IPS-15b (cell line): ENCODE results near the gene TOE1.
"Not testable (repeated sequence)": the region's sequence is repeated elsewhere in the genome, so short reads cannot be mapped to it uniquely, and the experiment has no call there.

ENCODE experiments used
- H3K27me3 ChIP-seq: one replicate; pipeline ENCODE4 v1.6.1; 2013; ENCODE audit warnings: low read length; ENCODE audit not compliant: control insufficient read depth, insufficient read depth
- H3K36me3 ChIP-seq: one replicate; pipeline ENCODE4 v1.6.1; 2013; ENCODE audit warnings: low read length; ENCODE audit not compliant: control insufficient read depth, insufficient read depth
- H3K4me1 ChIP-seq: one replicate; pipeline ENCODE4 v1.6.1; 2013; ENCODE audit warnings: mild to moderate bottlenecking, low read length; ENCODE audit not compliant: control insufficient read depth, insufficient read depth
- H3K4me3 ChIP-seq: one replicate; pipeline ENCODE4 v1.5.1; 2013; ENCODE audit warnings: low read depth, low read length
- H3K9ac ChIP-seq: one replicate; pipeline ENCODE4 v1.6.1; 2013; ENCODE audit warnings: low read depth, mild to moderate bottlenecking, low read length
- H3K9me3 ChIP-seq: one replicate; pipeline ENCODE4 v1.6.1; 2013; ENCODE audit warnings: mild to moderate bottlenecking, low read length; ENCODE audit not compliant: control insufficient read depth, insufficient read depth

TOE1 gene

DNA sequence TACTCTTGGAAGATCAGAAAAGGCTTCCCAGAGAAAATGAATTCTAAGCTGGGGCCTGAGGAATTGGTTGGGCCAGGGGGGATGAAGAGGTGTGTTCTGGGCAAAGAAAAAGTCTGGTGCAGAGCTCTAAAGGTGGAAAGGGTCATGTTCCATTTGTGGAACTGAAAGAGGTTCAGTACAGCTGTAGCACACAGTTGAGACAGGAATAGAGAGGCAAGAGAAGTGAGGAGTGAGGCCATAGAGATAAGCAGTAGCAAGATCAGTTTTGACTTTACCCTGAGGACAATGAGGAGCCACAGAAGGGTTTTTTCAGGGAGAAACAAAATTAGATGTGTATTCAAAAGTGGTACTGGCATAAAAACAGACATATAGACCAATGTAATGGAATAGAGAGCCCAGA lies 30.6 kb downstream of the TOE1 start:
- Histone ChIP-seq H3K36me3 (no peaks in the 10 kb centered on the region), H3K27me3 (no peaks in the 10 kb centered on the region), H3K9me3 (no peaks in the 10 kb centered on the region), H3K4me1 (no peaks in the 10 kb centered on the region), H3K9ac (no peak overlapping the region), H3K4me3 (no peak overlapping the region)

DNA sequence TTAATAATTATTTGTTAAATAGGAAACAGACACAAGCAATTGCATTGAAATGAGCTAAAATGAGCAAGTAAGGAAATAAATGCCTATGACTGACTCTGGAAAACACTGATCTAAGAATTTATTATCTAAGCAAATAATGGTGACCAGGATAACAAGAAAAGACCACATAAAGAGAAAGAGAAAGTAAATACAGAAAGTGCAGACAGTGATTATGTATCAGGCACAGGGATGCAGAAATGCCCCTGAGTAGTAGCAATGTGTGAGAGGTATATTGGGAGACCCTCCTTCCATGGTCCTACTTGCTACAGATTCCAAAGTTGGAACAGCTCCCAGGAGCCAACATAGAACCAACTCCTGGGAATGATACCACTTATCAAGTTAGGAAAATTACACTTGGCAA lies 33.6 kb downstream of the TOE1 start:
- H3K36me3 ChIP-seq, result no peaks in the 10 kb centered on the region
- no peak overlapping the region for H3K9ac ChIP-seq
- no peaks in the 10 kb centered on the region for H3K4me1 ChIP-seq
- H3K9me3 ChIP-seq, result no peaks in the 10 kb centered on the region
- H3K27me3 ChIP-seq, result no peaks in the 10 kb centered on the region
- no peak overlapping the region for H3K4me3 ChIP-seq

DNA sequence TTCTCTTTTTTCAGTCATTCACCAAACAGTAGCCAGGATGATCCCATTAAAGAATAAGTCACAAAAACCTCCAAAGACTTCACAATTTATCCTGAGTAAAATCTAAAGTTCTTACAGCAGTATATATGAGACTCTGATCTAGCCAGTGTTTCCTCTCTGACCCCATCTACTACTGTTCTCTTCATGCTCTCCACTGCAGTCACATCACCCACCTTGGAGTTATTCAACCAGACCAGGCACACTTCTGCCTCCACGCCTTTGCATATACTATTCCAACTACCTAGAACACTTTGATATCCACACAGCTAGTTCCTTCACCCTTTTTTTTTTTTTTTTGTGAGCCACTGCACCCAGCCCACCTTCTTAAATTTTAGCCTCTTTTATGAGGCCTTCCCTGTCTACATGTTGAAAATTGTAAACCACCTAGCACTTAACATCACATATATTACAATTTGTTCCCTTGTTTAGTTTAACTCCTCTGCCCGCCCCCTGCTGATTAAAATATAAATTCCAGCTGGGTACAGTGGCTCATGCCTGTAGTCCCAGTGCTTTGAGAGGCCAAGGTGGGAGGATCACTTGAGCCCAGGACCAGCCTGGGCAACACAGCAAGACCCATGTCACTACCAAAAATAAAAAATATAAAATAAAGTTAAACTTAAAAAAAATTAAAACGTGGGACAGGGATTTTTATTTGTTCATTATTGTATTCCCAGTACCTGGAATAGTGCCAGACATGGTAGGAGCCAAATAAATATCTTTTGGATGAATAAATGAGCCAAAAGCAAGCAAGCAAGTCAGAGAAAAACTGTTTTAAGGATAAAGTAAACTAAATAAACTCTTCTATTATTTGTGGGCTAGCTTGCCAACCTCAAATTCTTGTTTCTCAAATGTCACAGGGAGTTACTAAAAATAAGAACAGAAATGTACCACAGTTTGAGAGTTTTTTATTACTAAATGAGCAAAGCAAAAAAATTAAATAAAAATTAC lies 35.4 kb downstream of the TOE1 start:
- Histone ChIP-seq H3K27me3 (no peaks in the 10 kb centered on the region), H3K9me3 (no peaks in the 10 kb centered on the region), H3K36me3 (no peaks in the 10 kb centered on the region), H3K4me1 (no peaks in the 10 kb centered on the region), H3K9ac (no peak overlapping the region), H3K4me3 (no peak overlapping the region)

DNA sequence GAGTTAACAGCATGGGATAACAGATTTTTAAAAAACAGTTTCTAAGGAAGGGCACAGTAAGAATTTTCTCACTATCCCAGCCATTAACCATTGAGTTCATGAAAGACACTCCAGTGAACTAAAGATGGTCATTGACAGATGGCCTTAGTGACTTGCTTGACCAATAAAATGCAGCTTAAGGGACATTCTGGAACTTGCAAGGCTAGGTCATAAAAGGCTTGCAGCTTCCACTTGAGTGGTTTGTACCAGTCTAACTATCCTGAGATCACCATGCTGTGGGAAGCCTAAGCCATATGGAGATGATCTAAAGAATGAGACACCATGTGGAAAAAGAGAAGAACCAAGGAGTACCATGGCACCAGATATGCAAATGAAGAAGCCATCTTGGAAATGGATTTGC lies 38.2 kb downstream of the TOE1 start:
- Histone ChIP-seq H3K27me3 (no peaks in the 10 kb centered on the region), H3K9ac (no peak overlapping the region), H3K4me1 (no peaks in the 10 kb centered on the region), H3K36me3 (no peaks in the 10 kb centered on the region), H3K9me3 (no peaks in the 10 kb centered on the region), H3K4me3 (no peak overlapping the region)

DNA sequence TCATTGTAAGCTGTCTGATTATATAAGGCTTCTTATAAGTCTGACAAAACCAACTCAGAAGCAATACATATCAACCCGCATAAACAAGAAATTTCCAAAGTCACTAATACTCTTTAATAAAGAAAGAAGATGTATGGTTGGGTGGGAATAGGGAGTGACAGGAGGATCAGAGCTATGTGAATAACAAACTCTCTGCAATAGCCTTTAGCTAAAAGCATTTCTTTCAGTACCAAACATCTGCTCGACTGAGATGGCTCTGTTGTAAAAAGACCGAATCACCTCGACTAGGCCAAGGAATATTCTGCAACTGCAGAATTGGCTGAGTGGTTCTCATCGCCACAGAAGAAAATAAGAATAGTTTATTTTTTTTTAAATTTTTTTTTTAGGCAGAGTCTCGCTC lies 39.6 kb downstream of the TOE1 start:
- no peaks in the 10 kb centered on the region for H3K4me1 ChIP-seq
- no peaks in the 10 kb centered on the region for H3K36me3 ChIP-seq
- no peaks in the 10 kb centered on the region for H3K27me3 ChIP-seq
- no peak overlapping the region for H3K9ac ChIP-seq
- no peak overlapping the region for H3K4me3 ChIP-seq
- H3K9me3 ChIP-seq, result no peaks in the 10 kb centered on the region

DNA sequence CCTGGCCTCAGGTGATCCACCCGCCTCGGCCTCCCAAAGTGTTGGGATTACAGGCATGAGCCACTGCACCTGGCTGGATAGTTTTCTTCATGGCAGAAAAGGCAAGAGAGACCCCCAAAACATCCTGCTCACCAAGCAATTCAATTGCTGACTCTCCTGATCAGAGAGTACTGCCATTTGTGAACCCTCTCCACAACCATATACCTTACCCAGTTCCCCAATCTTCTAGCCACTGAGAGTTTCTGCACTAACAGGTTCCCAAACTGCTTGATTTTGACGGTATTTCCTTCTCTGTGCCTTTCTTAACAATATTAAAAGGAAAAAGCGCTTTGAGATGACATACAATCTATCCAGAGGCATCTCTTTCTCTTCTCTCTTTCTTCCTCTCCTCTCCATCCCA lies 40.2 kb downstream of the TOE1 start:
- Histone ChIP-seq H3K27me3 (no peaks in the 10 kb centered on the region), H3K9ac (no peak overlapping the region), H3K4me3 (no peak overlapping the region), H3K9me3 (no peaks in the 10 kb centered on the region), H3K4me1 (no peaks in the 10 kb centered on the region), H3K36me3 (no peaks in the 10 kb centered on the region)

DNA sequence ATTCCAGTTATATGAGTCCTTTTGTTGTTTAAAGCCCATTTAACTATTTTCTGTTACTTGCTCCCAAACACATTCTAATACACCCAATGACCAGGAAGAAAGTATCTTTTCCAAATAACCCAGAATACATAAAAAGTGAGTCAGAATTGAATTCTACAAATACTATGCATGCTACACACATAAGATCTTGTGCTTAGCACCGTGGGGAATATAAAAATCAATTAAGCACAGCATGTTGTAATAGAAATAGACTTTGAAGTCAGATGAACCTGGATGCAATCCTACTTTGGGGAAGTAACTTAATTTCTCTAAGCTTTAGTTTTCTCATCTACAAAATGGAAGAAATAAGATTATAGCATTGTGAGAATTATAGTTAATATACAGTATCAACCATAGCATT lies 40.8 kb downstream of the TOE1 start:
- Histone ChIP-seq H3K9me3 (no peaks in the 10 kb centered on the region), H3K27me3 (no peaks in the 10 kb centered on the region), H3K4me3 (no peak overlapping the region)

DNA sequence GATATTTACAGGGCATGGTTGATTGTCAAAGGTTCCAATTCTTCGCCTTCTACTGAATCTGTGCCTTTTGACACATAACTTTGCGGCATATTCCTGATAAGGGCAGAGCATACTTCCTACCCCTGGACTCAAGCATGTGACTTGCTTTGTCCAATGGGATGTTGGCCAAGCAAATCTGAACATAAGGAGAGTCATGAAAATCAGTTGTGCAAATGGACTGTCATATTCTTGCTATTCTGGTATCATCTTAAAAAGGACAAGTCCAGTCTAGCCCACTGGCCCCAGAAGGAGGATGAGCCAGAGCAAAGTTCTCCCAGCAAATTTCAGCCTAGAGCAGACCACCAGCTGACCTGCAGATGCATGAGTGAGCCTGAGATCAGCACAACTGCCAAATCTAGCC lies 41.3 kb downstream of the TOE1 start:
- Histone ChIP-seq H3K4me3 (no peak overlapping the region), H3K27me3 (no peaks in the 10 kb centered on the region), H3K9me3 (no peaks in the 10 kb centered on the region), H3K4me1 (no peaks in the 10 kb centered on the region), H3K9ac (no peak overlapping the region), H3K36me3 (no peaks in the 10 kb centered on the region)

More for the DNA sequence above, 40.8 kb downstream of the TOE1 start:
- Histone ChIP-seq H3K36me3 (no peaks in the 10 kb centered on the region), H3K4me1 (no peaks in the 10 kb centered on the region), H3K9ac (no peak overlapping the region)

DNA sequence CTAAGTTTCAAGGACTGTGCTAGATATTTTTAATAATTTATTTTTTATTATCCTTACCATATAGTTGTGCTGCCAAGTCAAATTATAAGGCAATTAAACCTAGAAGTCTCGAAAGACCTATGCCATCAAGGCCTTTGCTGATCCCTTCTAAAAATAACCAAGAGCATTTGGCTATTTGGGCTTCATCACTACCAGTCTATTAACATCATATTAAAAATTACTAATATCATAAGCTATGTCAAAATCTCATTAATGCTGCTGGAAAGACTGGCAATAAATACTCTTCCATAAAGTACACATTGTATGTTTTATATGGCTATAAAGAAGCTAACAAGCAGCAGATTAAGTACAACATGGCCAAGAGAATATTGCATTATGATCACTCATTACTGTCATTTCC lies 43.2 kb downstream of the TOE1 start:
- Histone ChIP-seq H3K9me3 (no peaks in the 10 kb centered on the region), H3K9ac (no peak overlapping the region), H3K36me3 (no peaks in the 10 kb centered on the region), H3K4me1 (no peaks in the 10 kb centered on the region), H3K4me3 (no peak overlapping the region), H3K27me3 (no peaks in the 10 kb centered on the region)

DNA sequence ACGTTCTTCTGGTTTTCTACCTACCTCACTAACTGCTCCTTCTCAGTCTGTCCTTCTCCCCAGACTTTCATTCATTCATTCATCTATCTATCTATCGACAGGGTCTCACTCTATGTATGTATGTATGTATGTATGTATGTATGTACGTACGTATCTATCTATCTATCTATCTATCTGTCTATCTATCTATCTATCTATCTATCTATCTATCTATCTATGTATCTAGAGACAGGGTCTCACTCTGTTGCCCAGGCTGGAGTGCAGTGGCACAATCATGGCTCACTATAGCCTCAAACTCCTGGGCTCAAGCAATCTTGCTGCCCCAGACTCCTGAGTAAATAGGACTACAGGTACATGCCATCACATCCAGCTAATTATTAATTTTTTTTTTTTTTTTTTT lies 44.2 kb downstream of the TOE1 start:
- H3K9ac ChIP-seq, H3K4me3 ChIP-seq, H3K9me3 ChIP-seq, H3K4me1 ChIP-seq, H3K36me3 ChIP-seq, H3K27me3 ChIP-seq: not testable (repeated sequence)

DNA sequence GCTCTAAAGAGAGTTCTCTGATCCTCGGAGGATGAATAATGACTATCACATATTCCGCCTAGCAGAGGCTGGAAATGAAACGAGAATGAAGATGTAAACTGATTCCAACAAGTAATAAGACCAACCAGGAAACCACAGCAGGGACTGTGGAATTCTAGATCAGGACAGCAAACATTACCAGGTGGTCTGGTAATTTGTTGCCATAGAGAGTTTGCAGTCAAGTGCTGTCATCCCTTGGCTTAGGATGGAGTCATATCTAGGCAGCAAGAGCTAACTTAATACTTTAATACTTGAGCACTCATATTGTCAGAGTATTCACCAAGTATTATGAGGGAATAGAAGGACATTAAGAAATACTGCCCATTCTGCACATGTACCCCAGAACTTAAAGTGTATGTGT lies 45.3 kb downstream of the TOE1 start:
- Histone ChIP-seq H3K4me3 (no peak overlapping the region), H3K27me3 (no peaks in the 10 kb centered on the region), H3K36me3 (no peaks in the 10 kb centered on the region), H3K9me3 (no peaks in the 10 kb centered on the region), H3K9ac (no peak overlapping the region), H3K4me1 (no peaks in the 10 kb centered on the region)

DNA sequence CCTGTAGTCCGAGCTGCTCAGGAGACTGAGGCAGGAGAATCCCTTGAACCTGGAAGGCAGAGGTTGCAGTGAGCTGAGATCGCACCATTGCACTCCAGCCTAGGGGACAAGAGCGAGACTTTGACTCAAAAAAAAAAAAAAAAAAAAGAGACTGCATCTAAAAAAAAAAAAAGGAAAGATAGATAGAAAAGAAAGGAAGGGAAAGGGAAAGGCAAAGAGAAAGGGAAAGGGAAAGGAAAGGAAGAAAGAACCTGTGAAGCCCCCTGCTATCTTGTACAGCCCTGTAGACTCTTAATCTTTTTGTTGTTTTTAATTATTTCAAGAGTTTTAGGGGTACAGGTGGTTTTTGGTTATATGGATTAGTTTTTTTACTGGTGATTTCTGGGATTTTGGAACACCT lies 46.2 kb downstream of the TOE1 start:
- no peaks in the 10 kb centered on the region for H3K27me3 ChIP-seq
- no peaks in the 10 kb centered on the region for H3K4me1 ChIP-seq
- H3K9me3 ChIP-seq, result no peaks in the 10 kb centered on the region
- no peaks in the 10 kb centered on the region for H3K36me3 ChIP-seq
- no peak overlapping the region for H3K4me3 ChIP-seq
- H3K9ac ChIP-seq, result no peak overlapping the region
